Activated naive CD4-positive, alpha-beta T cell treated with anti-CD3 and anti-CD28 coated beads, Interleukin-2, amount 50 U/mL, for 24 hours (primary cell): Measurements from ENCODE around the gene NLRP9.
"Not testable (repeated sequence)": the region's sequence is repeated elsewhere in the genome, so short reads cannot be mapped to it uniquely, and the experiment has no call there.

Experiments
- H3K27ac Mint-ChIP-seq: one replicate; pipeline ENCODE4 v1.8.0; 2021; ENCODE audit warnings: mild to moderate bottlenecking, mixed read lengths
- H3K27me3 Mint-ChIP-seq: one replicate; pipeline ENCODE4 v1.8.0; 2021; ENCODE audit warnings: mixed read lengths
- H3K36me3 Mint-ChIP-seq: one replicate; pipeline ENCODE4 v1.8.0; 2021; ENCODE audit warnings: mixed read lengths
- H3K4me1 Mint-ChIP-seq: one replicate; pipeline ENCODE4 v1.8.0; 2021; ENCODE audit warnings: mixed read lengths
- H3K4me3 Mint-ChIP-seq: one replicate; pipeline ENCODE4 v1.8.0; 2021; ENCODE audit warnings: mild to moderate bottlenecking, mixed read lengths
- H3K9me3 Mint-ChIP-seq: one replicate; pipeline ENCODE4 v1.8.0; 2021; ENCODE audit warnings: mixed read lengths

The NLRP9 gene

DNA sequence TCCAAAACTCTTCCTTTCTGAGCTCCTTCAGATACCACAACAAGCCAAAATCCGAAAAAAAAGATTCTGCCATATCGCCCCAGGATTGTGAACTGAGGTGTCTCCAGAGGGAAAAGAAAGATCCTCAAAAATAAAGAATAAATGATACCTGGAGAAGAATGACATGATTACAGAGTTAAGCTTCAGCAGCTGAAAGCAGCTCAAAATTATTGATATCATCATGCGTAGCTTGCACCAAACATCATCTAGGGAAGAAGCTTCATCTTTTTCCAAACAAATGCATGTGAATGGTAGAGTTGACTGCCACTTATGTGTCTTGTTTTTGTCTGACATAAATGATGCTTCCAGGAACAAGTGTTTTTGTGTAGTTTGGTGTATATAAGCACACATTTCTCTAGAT lies at the start of gene NLRP9:
Gene NLRP9 (minus strand): TSS at position 101 of the 400 bp plus-strand sequence. CDS start 28 bp downstream, at position 73.
- Mint-ChIP-seq H3K27me3 (peaks cover 11% of the 10 kb centered on the region), H3K9me3 (no peaks in the 10 kb centered on the region), H3K4me3 (no peak within 1 kb of the TSS), H3K27ac (no peak within 1 kb of the TSS), H3K4me1 (no peaks in the 10 kb centered on the region), H3K36me3 (no peaks in the 10 kb centered on the region)

DNA sequence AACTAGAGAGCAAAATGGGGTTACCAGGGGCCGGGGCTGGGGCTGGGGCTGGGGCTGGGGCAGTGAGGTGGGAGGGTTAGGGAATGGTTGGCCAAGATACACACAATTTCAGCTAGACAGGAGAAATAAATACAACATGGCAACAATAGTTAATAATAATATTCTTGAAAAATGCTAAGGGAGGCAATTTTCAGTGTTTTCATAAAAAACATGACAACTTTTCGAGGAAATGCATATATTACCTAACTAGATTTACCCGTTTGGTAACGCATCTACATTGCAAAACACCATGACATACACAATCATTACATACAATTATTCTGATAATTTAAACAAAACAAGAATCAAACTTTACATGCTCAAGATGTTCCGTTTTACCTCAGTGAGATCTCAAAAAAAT lies 42.9 kb upstream of the NLRP9 start:
- no peak overlapping the region for H3K27ac Mint-ChIP-seq
- peaks cover 18% of the 10 kb centered on the region for H3K27me3 Mint-ChIP-seq
- H3K4me3 Mint-ChIP-seq: no peak overlapping the region
- no peaks in the 10 kb centered on the region for H3K9me3 Mint-ChIP-seq
- no peaks in the 10 kb centered on the region for H3K36me3 Mint-ChIP-seq
- H3K4me1 Mint-ChIP-seq: no peaks in the 10 kb centered on the region

DNA sequence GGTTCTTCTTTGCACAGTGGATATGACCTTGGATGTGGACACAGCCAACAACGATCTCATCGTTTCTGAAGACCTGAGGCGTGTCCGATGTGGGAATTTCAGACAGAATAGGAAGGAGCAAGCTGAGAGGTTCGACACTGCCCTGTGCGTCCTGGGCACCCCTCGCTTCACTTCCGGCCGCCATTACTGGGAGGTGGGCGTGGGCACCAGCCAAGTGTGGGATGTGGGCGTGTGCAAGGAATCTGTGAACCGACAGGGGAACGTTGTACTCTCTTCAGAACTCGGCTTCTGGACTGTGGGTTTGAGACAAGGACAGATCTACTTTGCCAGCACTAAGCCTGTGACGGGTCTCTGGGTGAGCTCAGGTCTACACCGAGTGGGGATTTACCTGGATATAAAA lies 40.1 kb upstream of the NLRP9 start:
- H3K4me3 Mint-ChIP-seq: no peak overlapping the region
- no peaks in the 10 kb centered on the region for H3K4me1 Mint-ChIP-seq
- H3K27ac Mint-ChIP-seq: no peak overlapping the region
- H3K36me3 Mint-ChIP-seq: no peaks in the 10 kb centered on the region
- peaks cover 16% of the 10 kb centered on the region for H3K27me3 Mint-ChIP-seq
- H3K9me3 Mint-ChIP-seq: no peaks in the 10 kb centered on the region

DNA sequence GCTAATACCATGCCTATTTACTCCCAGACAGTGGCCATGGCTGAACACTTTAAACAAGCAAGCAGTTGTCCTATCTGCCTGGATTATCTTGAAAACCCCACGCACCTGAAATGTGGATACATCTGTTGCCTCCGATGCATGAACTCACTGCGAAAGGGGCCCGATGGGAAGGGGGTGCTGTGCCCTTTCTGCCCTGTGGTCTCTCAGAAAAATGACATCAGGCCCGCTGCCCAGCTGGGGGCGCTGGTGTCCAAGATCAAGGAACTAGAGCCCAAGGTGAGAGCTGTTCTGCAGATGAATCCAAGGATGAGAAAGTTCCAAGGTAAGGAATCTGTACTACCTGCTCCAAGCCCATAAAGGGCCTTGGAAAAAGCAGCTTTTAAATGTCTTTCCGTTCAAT lies 39.3 kb upstream of the NLRP9 start:
- Mint-ChIP-seq H3K27ac (no peak overlapping the region), H3K9me3 (no peaks in the 10 kb centered on the region), H3K36me3 (no peaks in the 10 kb centered on the region), H3K4me3 (no peak overlapping the region), H3K4me1 (no peaks in the 10 kb centered on the region), H3K27me3 (peaks cover 14% of the 10 kb centered on the region)

DNA sequence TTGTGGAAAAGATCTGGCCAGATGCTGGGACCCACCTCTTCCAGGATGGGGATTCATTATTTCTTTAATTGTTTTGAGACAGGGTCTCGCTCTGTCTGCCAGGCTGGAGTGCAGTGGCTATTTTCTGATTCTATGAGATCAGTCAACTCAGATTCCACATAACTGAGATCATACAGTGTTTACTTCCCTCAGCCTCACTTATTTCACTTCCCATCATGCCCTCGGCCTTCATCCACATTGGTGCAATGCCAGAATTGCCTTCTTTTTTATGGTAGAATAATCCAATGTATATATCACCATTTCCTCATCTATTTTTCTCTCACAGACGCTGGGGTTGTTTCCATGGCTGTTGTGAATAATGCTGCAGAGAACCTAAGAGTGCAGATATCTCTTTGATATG lies 31.4 kb upstream of the NLRP9 start:
- H3K27me3 Mint-ChIP-seq: peaks cover 26% of the 10 kb centered on the region
- not testable (repeated sequence) for H3K9me3 Mint-ChIP-seq, H3K27ac Mint-ChIP-seq, H3K4me1 Mint-ChIP-seq, H3K36me3 Mint-ChIP-seq, H3K4me3 Mint-ChIP-seq

DNA sequence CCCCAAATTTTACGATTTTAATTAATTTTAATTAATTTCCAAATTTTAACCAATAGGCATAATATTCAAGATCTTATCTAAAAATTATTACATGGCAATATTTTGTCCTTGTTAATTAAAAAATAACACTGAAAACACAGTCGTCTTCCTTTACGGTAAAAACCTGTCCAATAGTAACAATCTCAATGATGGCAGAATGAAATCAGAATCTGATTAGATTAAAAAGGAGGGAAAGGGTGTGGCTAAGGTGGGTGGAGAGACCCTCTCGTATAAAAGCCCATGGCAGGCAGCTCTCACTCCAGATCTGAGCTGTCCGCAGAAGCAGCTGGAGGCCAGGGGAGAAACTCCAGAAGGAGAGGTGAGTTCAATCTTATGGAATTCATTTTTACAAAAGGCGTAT lies 30.6 kb upstream of the NLRP9 start, which contains the start of gene RFPL4AL1:
Gene RFPL4AL1 (plus strand): TSS at position 301 of the 400 bp plus-strand sequence. CDS start 2,687 bp downstream, outside the sequence.
- H3K4me3 Mint-ChIP-seq, H3K4me1 Mint-ChIP-seq, H3K9me3 Mint-ChIP-seq, H3K27ac Mint-ChIP-seq, H3K36me3 Mint-ChIP-seq: not testable (repeated sequence)
- peaks cover 27% of the 10 kb centered on the region for H3K27me3 Mint-ChIP-seq

DNA sequence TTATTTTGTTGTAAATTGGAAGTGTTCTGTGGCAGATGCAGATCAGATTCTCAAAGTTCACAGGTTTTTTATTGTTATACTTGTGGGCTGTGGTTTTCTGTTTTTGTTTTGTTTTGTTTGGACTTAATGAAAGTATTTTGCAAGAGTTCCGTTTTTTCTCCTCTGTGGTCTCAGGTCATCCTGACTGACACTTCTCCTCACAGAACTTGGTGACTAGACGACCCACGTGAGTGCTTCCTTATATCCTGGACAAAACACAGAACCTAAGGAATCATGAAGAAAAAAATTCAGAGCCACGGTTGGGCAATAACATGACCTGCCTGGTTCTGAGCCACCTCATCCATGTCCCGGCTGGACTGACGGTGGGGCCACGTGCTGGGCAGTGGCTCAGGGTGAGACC lies 28.3 kb upstream of the NLRP9 start:
- no peak overlapping the region for H3K27ac Mint-ChIP-seq
- H3K27me3 Mint-ChIP-seq: peaks cover 24% of the 10 kb centered on the region
- H3K9me3 Mint-ChIP-seq: peaks cover 9% of the 10 kb centered on the region
- H3K4me3 Mint-ChIP-seq: no peak overlapping the region
- no peaks in the 10 kb centered on the region for H3K36me3 Mint-ChIP-seq
- no peaks in the 10 kb centered on the region for H3K4me1 Mint-ChIP-seq

DNA sequence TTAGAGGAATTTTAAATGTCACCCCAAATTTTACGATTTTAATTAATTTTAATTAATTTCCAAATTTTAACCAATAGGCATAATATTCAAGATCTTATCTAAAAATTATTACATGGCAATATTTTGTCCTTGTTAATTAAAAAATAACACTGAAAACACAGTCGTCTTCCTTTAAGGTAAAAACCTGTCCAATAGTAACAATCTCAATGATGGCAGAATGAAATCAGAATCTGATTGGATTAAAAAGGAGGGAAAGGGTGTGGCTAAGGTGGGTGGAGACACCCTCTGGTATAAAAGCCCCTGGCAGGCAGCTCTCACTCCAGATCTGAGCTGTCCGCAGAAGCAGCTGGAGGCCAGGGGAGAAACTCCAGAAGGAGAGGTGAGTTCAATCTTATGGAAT lies 20.6 kb upstream of the NLRP9 start, which contains the start of gene RFPL4A:
Gene RFPL4A (plus strand): TSS at position 301 of the 400 bp plus-strand sequence. CDS start 2,704 bp downstream, outside the sequence.
- not testable (repeated sequence) for H3K4me1 Mint-ChIP-seq, H3K9me3 Mint-ChIP-seq, H3K36me3 Mint-ChIP-seq, H3K27ac Mint-ChIP-seq, H3K4me3 Mint-ChIP-seq, H3K27me3 Mint-ChIP-seq

DNA sequence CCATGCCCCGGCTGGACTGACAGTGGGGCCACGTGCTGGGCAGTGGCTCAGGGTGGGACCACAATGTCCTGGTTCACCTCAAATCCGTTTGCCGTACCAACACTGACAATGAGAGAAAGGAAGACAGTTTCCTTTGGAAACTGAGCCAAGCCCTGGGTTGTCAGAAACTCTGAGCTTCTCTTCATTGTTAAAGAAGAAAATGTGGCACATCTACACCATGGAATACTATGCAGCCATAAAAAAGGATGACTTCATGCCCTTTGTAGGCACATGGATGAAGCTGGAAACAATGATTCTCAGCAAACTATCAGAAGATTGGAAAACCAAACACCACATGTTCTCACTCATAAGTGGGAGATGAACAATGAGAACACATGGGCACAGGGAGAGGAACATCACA lies 18.6 kb upstream of the NLRP9 start:
- not testable (repeated sequence) for H3K36me3 Mint-ChIP-seq, H3K27ac Mint-ChIP-seq, H3K4me3 Mint-ChIP-seq, H3K4me1 Mint-ChIP-seq, H3K9me3 Mint-ChIP-seq
- peaks cover 12% of the 10 kb centered on the region for H3K27me3 Mint-ChIP-seq

DNA sequence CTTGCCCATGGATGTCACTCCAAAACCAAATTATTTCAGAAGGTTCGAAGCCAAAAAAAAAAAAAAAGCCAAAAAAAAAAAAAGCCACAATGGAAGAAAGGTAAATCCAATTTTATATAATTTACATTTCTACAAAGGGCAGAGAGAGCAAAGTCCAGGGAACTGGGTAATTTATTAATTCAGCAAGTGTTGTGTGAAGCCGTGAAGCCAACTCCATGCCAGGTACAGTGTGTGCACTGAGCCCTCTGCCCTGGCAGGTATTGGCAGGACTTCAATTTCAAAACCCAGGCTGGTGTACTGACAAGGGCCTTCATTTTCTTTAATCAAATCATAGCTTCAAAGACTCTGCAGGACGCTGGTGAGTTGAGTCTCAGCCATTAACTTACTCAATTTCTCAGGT lies 15.2 kb upstream of the NLRP9 start:
- Mint-ChIP-seq H3K4me1 (no peaks in the 10 kb centered on the region), H3K27me3 (peaks cover 11% of the 10 kb centered on the region), H3K4me3 (no peak overlapping the region), H3K36me3 (no peaks in the 10 kb centered on the region), H3K27ac (no peak overlapping the region), H3K9me3 (peaks cover 9% of the 10 kb centered on the region)

DNA sequence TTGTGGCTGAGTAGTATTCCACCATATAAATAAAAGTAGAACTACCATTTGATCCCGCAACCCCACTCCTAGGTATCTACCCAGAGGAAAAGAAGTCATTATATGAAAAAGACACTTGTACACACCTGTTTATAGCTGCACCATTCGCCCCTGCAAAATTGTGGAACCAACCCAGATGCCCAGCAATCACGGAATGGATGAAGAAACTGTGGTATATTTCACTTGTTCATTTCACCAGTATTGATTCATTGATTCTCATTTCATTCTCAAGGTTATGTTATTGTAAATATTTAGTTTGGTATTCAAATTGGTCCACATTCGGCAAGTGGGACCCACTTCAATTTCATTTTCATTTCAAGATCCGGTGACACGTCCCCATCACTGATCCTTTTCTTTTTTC lies 12.5 kb upstream of the NLRP9 start:
- H3K36me3 Mint-ChIP-seq: no peaks in the 10 kb centered on the region
- H3K4me1 Mint-ChIP-seq: no peaks in the 10 kb centered on the region
- H3K27me3 Mint-ChIP-seq: peaks cover 7% of the 10 kb centered on the region
- no peak overlapping the region for H3K4me3 Mint-ChIP-seq
- H3K9me3 Mint-ChIP-seq: no peaks in the 10 kb centered on the region
- H3K27ac Mint-ChIP-seq: no peak overlapping the region

DNA sequence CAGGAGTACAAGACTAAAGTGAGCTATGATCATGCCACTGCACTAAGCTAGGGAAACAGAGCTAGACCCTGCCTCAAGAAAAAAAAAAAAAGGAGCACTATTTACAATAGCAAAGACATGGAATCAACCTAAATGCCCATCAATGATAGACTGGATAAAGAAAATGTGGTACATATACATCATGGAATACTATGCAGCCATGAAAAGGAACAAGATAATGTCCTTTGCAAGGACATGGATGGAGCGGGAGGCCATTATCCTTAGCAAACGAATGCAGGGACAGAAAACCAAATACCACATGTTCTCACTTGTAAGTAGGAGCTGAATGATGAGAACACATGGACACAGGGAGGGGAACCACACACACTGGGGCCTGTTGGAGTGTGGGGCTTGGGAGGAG lies 7.8 kb downstream of the NLRP9 start:
- H3K27me3 Mint-ChIP-seq, H3K4me1 Mint-ChIP-seq, H3K4me3 Mint-ChIP-seq, H3K9me3 Mint-ChIP-seq, H3K36me3 Mint-ChIP-seq: not testable (repeated sequence)
- peak overlapping the region; percentile 30 for H3K27ac Mint-ChIP-seq

DNA sequence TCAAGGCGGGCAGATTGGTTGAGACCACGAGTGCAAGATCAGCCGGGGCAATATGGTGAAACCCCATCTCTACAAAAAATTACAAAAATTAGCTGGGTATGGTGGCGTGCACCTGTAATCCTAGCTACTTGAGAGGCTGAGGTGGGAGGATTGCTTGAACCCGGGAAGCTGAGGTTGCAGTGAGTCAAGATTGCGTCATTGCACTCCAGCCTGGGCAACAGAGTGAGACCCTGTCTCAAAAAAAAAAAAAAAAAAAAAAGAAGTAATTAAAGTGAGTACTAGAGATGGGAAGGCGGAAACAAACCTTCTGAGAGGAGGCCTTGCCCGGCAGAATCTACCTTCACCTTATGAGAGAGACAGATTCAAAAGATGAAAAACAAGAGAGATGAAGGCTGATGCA lies 14.7 kb downstream of the NLRP9 start:
- H3K9me3 Mint-ChIP-seq: peaks cover 9% of the 10 kb centered on the region
- no peak overlapping the region for H3K4me3 Mint-ChIP-seq
- no peaks in the 10 kb centered on the region for H3K4me1 Mint-ChIP-seq

DNA sequence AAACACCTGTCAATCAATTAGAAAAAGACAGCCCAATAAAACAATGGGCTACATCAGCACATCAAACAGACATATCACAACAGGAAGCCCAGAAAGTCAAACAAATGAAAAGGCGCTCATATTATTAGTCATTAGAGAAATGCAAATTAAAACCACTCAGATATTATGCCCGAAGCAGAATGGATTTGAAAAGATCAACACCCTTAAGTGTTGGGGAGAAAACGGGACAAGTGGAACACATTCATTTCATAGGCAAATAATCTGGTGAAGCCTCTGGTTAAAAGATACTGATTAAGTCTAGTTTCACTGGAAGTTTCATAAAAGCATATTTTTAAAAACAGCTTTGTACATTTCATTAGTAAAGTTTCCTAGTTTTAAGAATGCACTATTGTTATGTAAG lies 17.4 kb downstream of the NLRP9 start:
- no peak overlapping the region for H3K27ac Mint-ChIP-seq
- no peaks in the 10 kb centered on the region for H3K4me1 Mint-ChIP-seq
- no peak overlapping the region for H3K4me3 Mint-ChIP-seq
- H3K36me3 Mint-ChIP-seq: peaks cover 7% of the 10 kb centered on the region
- H3K27me3 Mint-ChIP-seq: peaks cover 39% of the 10 kb centered on the region
- H3K9me3 Mint-ChIP-seq: peaks cover 9% of the 10 kb centered on the region

More for the DNA sequence above, 14.7 kb downstream of the NLRP9 start:
- Mint-ChIP-seq H3K36me3 (peaks cover 7% of the 10 kb centered on the region), H3K27me3 (peaks cover 29% of the 10 kb centered on the region), H3K27ac (no peak overlapping the region)

DNA sequence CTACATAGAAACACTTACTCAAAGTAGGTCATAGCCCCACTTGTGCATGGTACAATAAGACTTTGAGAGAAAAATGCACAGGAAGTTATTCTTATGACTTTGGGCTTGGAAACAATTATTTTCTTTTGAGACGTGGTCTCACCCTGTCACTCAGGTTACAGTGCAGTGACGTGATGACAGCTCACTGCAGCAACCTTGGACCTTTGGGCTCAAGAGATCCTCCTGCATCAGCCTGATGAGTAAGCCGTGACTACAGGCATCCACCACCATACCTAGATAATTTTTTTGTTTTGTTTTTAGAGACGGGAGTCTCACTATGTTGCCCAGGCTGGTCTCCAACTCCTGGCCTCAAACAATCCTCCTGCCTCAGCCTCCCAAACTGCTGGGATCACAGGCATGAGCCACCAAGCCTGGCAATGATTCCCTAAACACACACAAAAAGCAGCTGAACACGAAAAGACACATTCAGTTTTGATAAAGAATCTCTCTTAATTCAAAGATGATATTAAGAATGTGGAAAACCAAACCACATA lies 17.9 kb downstream of the NLRP9 start:
- no peaks in the 10 kb centered on the region for H3K4me1 Mint-ChIP-seq
- H3K9me3 Mint-ChIP-seq: peaks cover 9% of the 10 kb centered on the region
- H3K27me3 Mint-ChIP-seq: peaks cover 38% of the 10 kb centered on the region
- no peak overlapping the region for H3K27ac Mint-ChIP-seq
- H3K4me3 Mint-ChIP-seq: no peak overlapping the region
- peaks cover 7% of the 10 kb centered on the region for H3K36me3 Mint-ChIP-seq

DNA sequence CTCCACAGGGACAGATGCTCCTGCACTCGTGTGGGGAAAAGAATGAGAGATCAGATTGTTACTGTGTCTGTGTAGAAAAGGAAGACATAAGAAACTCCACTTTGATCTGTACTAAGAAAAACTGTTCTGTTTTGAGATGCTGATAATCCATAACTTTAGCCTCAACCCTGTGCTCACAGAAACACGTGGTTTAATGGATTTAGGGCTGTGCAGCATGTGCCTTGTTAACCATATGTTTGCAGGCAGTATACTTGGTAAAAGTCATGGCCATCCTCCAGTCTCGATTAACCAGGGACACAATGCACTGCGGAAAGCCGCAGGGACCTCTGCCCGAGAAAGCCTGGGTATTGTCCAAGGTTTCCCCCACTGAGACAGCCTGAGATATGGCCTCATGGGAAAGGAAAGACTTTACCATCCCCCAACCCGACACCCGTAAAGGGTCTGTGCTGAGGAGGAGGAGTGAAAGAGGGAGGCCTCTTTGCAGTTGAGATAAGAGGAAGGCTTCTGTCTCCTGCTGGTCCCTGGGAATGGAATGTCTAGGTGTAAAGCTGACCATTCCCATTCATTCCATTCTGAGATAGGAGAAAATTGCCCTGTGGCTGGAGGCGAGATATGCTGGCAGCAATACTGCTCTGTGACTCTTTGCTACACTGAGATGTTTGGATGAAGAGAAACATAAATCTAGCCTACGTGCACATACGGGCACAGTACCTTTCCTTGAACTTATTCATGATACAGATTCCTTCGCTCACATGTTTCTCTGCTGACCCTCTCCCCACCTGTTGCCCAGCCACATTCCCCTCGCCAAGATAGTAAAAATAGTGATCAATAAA lies 20.1 kb downstream of the NLRP9 start:
- not testable (repeated sequence) for H3K9me3 Mint-ChIP-seq, H3K36me3 Mint-ChIP-seq, H3K27ac Mint-ChIP-seq, H3K4me3 Mint-ChIP-seq, H3K4me1 Mint-ChIP-seq
- peaks cover 39% of the 10 kb centered on the region for H3K27me3 Mint-ChIP-seq
